ENCODE results near the gene ARAP1. TPM values are rescaled to one million over a fixed set of nuclear protein-coding genes. Genes with fewer than 3 reads are reported as not detected.

Gene ARAP1
- total and polyA plus RNA-seq, 2 of the 8 experiments (the other 6 are each of a cell fraction or from before 2014, with no cell fraction given), result 25.7 to 61.6 TPM

DNA sequence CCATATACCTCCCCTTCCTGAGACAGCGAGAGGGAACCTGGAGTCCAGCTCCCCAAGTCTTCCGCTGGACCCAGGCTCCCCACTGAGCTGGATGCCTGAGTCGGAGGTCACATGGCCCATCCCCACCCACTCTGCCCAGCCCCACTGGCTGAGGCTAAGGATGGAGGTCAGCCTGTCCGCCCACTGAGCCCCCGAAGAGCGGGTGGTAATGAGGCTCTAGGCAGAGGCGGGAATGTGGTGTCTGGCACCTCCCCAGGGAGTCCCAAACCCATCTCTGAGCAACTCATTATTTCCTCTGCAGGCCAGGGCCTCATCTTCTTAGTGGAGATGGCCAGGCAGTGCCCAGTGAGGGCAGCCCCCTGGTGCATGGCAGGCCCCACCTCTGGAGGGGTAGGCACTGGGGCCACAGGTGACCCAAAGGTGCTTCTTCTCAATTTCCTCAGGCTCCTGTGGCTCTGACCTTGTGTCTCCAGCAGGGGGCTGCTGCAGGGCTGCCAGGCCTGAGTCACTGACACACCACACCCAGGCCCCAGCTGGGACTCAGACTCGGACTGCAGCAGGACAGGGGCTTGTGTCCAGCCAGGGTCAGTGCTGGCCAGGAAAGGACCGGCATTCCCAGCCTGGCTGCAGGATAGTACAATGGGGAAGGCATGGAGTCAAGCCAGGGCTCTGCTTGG, 67.8 kb downstream of the ARAP1 start:
- FAIRE-seq, result no peak

More for the DNA sequence above, 67.8 kb downstream of the ARAP1 start:
- peak in 1 of 2 experiments; percentile 63 for DNase-seq (ENCODE audit: low read depth in 1 of 2, low spot score in 2 of 2)
- H2BK120ac ChIP-seq (replicated peaks; ENCODE audit: low read depth, low read length), result no peak overlapping the region
- H3K14ac ChIP-seq (ENCODE audit: insufficient read length), result no peak overlapping the region
- 0 out of 7 replicates have a peak, but pooled peaks cover 0 to 3% (median 0%) of the 10 kb centered on the region in 4 experiments for H3K27me3 ChIP-seq (replicated peaks in 1 of 4; ENCODE audit: control insufficient read depth in 3 of 4, extremely low read depth in 1 of 4, insufficient read depth in 3 of 4, low read length in 3 of 4)
- no peak overlapping the region for H3K4me3 ChIP-seq (ENCODE audit: extremely low read depth in 1 of 4, insufficient read depth in 2 of 4, low read depth in 3 of 4, low read length in 4 of 4)
- peaks cover 0 to 3% (median 0%) of the 10 kb centered on the region in 4 experiments; a peak in 2 of 8 replicates for H3K36me3 ChIP-seq (ENCODE audit: control insufficient read depth in 2 of 4, insufficient read depth in 4 of 4, low read length in 3 of 4)
- peaks cover 0 to 14% (median 6%) of the 10 kb centered on the region in 4 experiments; a peak in 4 of 7 replicates for H3K4me1 ChIP-seq (replicated peaks in 1 of 4; ENCODE audit: control insufficient read depth in 3 of 4, insufficient read depth in 4 of 4, low read length in 3 of 4)
- no peaks in the 10 kb centered on the region for H3K23me2 ChIP-seq (ENCODE audit: low read depth, low read length)
- no peaks in the 10 kb centered on the region for H3K9me3 ChIP-seq (ENCODE audit: insufficient read depth in 2 of 2, low read depth in 1 of 2, low read length in 1 of 2)
- H3K18ac ChIP-seq (ENCODE audit: extremely low read depth, low read length), result no peak overlapping the region
- H3K9ac ChIP-seq (replicated peaks in 1 of 4; ENCODE audit: extremely low read depth in 1 of 4, low read depth in 3 of 4, low read length in 3 of 4), result no peak overlapping the region
- CTCF ChIA-PET (ENCODE audit: partially characterized antibody), result interaction anchor here (0.6 to 19.1 kb wide), 51 partner anchors 10 to 691 kb away, joined by 3 to 384 read pairs (median 5); partner anchors contain the start of genes PDE2A and STARD10
- POLR2A ChIA-PET (ENCODE audit: partially characterized antibody), result interaction anchor here (0.6 to 0.9 kb wide), 3 partner anchors 9 to 95 kb away, joined by 3 to 4 read pairs (median 3); partner anchors contain the start of gene PDE2A
- H4K5ac ChIP-seq (ENCODE audit: insufficient read length, low read depth, low read length), result no peak overlapping the region
- no peak overlapping the region for H3K23ac ChIP-seq (ENCODE audit: insufficient read length)
- no peak overlapping the region for H3K4ac ChIP-seq (replicated peaks; ENCODE audit: insufficient read length, low read depth, low read length)
- no peak overlapping the region for H2AK5ac ChIP-seq (ENCODE audit: low read depth, low read length)
- H2BK5ac ChIP-seq (ENCODE audit: low read depth, low read length), result no peak overlapping the region
- no peak overlapping the region for H3K27ac ChIP-seq (ENCODE audit: low read depth, low read length)
- H3K56ac ChIP-seq (replicated peaks; ENCODE audit: insufficient read length, low read depth, low read length), result no peak overlapping the region
- H2BK15ac ChIP-seq (ENCODE audit: low read length), result no peak overlapping the region
- TF ChIP-seq TAF1 (IDR thresholded peaks at IDR 0.05; ENCODE audit: low read depth, low read length) (no peak), RAD21 (IDR thresholded peaks at IDR 0.05 in 1 of 2, conservative IDR thresholded peaks at IDR 0.05 in 1 of 2; ENCODE audit: low read depth in 2 of 2, low read length in 2 of 2) (peak; percentile 22 to 34; a peak in 3 of 4 replicates)
- TF ChIP-seq, protein P1, sequence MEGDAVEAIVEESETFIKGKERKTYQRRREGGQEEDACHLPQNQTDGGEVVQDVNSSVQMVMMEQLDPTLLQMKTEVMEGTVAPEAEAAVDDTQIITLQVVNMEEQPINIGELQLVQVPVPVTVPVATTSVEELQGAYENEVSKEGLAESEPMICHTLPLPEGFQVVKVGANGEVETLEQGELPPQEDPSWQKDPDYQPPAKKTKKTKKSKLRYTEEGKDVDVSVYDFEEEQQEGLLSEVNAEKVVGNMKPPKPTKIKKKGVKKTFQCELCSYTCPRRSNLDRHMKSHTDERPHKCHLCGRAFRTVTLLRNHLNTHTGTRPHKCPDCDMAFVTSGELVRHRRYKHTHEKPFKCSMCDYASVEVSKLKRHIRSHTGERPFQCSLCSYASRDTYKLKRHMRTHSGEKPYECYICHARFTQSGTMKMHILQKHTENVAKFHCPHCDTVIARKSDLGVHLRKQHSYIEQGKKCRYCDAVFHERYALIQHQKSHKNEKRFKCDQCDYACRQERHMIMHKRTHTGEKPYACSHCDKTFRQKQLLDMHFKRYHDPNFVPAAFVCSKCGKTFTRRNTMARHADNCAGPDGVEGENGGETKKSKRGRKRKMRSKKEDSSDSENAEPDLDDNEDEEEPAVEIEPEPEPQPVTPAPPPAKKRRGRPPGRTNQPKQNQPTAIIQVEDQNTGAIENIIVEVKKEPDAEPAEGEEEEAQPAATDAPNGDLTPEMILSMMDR (IDR thresholded peaks at IDR 0.05; ENCODE audit: control extremely low read depth in 1 of 3, insufficient read depth in 1 of 3, low read depth in 1 of 3, low read length in 3 of 3), result peak; percentile 49 to 60 (median 59)
- H3K4me2 ChIP-seq (ENCODE audit: insufficient read depth in 1 of 2, low read depth in 2 of 2, low read length in 2 of 2), result no peak overlapping the region
- no peaks in the 10 kb centered on the region for H3K79me1 ChIP-seq (ENCODE audit: low read depth, low read length)
- peaks cover 9 to 19% of the 10 kb centered on the region in 2 experiments for H4K20me1 ChIP-seq (replicated peaks in 1 of 2; ENCODE audit: control insufficient read depth in 1 of 2, insufficient read depth in 2 of 2, low read length in 2 of 2)
- no peak overlapping the region; the same call in 1 of the 2 replicates for H2BK12ac ChIP-seq (ENCODE audit: low read depth, low read length)
- WGBS, 2 experiments (ENCODE audit: extremely low coverage in 1 of 2, insufficient coverage in 1 of 2, insufficient read length in 1 of 2, insufficient replicate concordance in 2 of 2, low coverage in 1 of 2, low lambda C conversion rate in 2 of 2, missing lambda C conversion rate in 1 of 2), result 78% methylated on average over 7 of the region's 9 CpGs; no CpG with 5 or more reads in 1 of the 2 experiments
- no peak overlapping the region for H2BK20ac ChIP-seq (ENCODE audit: low read length)
- H3K79me2 ChIP-seq (ENCODE audit: control insufficient read depth in 1 of 2, insufficient read depth in 2 of 2, low read length in 2 of 2), result no peaks in the 10 kb centered on the region
- H2AFZ ChIP-seq (ENCODE audit: low read length), result no peak overlapping the region
- no peak overlapping the region for H4K91ac ChIP-seq (replicated peaks; ENCODE audit: insufficient read length, low read length)
- H4K8ac ChIP-seq (ENCODE audit: extremely low read depth, insufficient read depth, low read length), result no peak overlapping the region

All from H1 (cell line).